GM23338 (cell line): Measurements from ENCODE around the gene RPL7A. TPM values are rescaled to one million over a fixed set of nuclear protein-coding genes. Genes with fewer than 3 reads are reported as not detected.

Source experiments
- ATAC-seq: fragments of 200-7000 bp; cut with Tn5 transposase; 3 replicates; pipeline ENCODE4 v1.9.1; 2020
- DNase-seq: peaks from one replicate; pipeline ENCODE4 v3.0.0-alpha.2; 2015; ENCODE audit warnings: low spot score
- H2AFZ ChIP-seq: fragments of 200-600 bp; sonication (generic); 2 replicates; pipeline ENCODE4 v1.8.0; 2016; ENCODE audit warnings: antibody characterized with exemption, mild to moderate bottlenecking, moderate library complexity
- H3F3A ChIP-seq: fragments of 200-600 bp; sonication (generic); replicated peaks from 2 replicates; pipeline ENCODE4 v1.8.0; 2017; ENCODE audit warnings: antibody characterized with exemption, mixed run types, low read depth
- H3K27ac ChIP-seq: fragments of 200-600 bp; sonication (generic); 2 replicates; pipeline ENCODE4 v1.6.1; 2016; ENCODE audit warnings: low read depth
- H3K27me3 ChIP-seq: fragments of 200-600 bp; sonication (generic); 2 replicates; pipeline ENCODE4 v1.8.0; 2016; ENCODE audit warnings: mild to moderate bottlenecking, mixed run types, moderate library complexity; ENCODE audit not compliant: insufficient read depth
- H3K36me3 ChIP-seq: fragments of 200-600 bp; sonication (generic); 2 replicates; pipeline ENCODE4 v1.8.0; 2016; ENCODE audit warnings: mild to moderate bottlenecking; ENCODE audit not compliant: insufficient read depth
- H3K4me1 ChIP-seq: fragments of 200-600 bp; sonication (generic); 2 replicates; pipeline ENCODE4 v1.8.0; 2016; ENCODE audit warnings: mild to moderate bottlenecking, moderate library complexity; ENCODE audit not compliant: insufficient read depth
- H3K4me2 ChIP-seq: fragments of 200-600 bp; sonication (generic); 2 replicates; pipeline ENCODE4 v1.7.1; 2017; ENCODE audit warnings: mixed run types
- H3K4me3 ChIP-seq: fragments of 200-600 bp; sonication (generic); 2 replicates; pipeline ENCODE4 v1.6.1; 2016; ENCODE audit warnings: mixed run types
- H3K79me2 ChIP-seq: fragments of 200-600 bp; sonication (generic); replicated peaks from 2 replicates; pipeline ENCODE4 v1.8.0; 2017; ENCODE audit warnings: mild to moderate bottlenecking; ENCODE audit not compliant: insufficient read depth
- H3K9me2 ChIP-seq: fragments of 200-600 bp; sonication (generic); 2 replicates; pipeline ENCODE4 v1.8.0; 2017; ENCODE audit not compliant: insufficient read depth
- H4K20me1 ChIP-seq: fragments of 200-600 bp; sonication (generic); replicated peaks from 2 replicates; pipeline ENCODE4 v1.8.0; 2017; ENCODE audit warnings: mild to moderate bottlenecking; ENCODE audit not compliant: insufficient read depth
- H3K27ac Mint-ChIP-seq: 2 replicates; pipeline ENCODE4 v1.8.0; 2020; ENCODE audit warnings: inconsistent platforms, mild to moderate bottlenecking, moderate library complexity, mixed read lengths
- H3K27me3 Mint-ChIP-seq: 3 replicates; pipeline ENCODE4 v1.8.0; 2022; ENCODE audit warnings: low read depth, mild to moderate bottlenecking, moderate library complexity, mixed read lengths, inconsistent platforms; ENCODE audit not compliant: insufficient read depth, poor library complexity
- H3K36me3 Mint-ChIP-seq: 3 replicates; pipeline ENCODE4 v1.8.0; 2021; ENCODE audit warnings: low read depth, mild to moderate bottlenecking, inconsistent platforms, moderate library complexity, mixed read lengths
- H3K4me1 Mint-ChIP-seq: 3 replicates; pipeline ENCODE4 v1.8.0; 2020; ENCODE audit warnings: mild to moderate bottlenecking, inconsistent platforms, mixed read lengths
- H3K4me3 Mint-ChIP-seq: 3 replicates; pipeline ENCODE4 v1.8.0; 2021; ENCODE audit warnings: moderate library complexity, mild to moderate bottlenecking, inconsistent platforms, mixed read lengths
- H3K9me3 Mint-ChIP-seq: 3 replicates; pipeline ENCODE4 v1.8.0; 2020; ENCODE audit warnings: moderate library complexity, mild to moderate bottlenecking, inconsistent platforms, mixed read lengths
- CTCF ChIP-seq, 2 experiments: fragments of 200-600 bp in 1 of 2; sonication (generic) in 1 of 2; conservative IDR thresholded peaks; 2 replicates each; pipeline versions ENCODE4 v1.5.1 to v1.6.1; 2016 to 2017; ENCODE audit warnings: antibody characterized with exemption in 2 of 2, low read depth in 2 of 2, mild to moderate bottlenecking in 2 of 2, moderate library complexity in 1 of 2
- ETS1 ChIP-seq: IDR thresholded peaks from 2 replicates; pipeline ENCODE4 v1.6.1; 2016; ENCODE audit warnings: antibody characterized with exemption
- EZH2phosphoT487 ChIP-seq: fragments of 200-600 bp; sonication (generic); IDR thresholded peaks from one replicate; pipeline ENCODE4 v1.8.1; 2018; ENCODE audit warnings: antibody characterized with exemption; ENCODE audit not compliant: unreplicated experiment
- JUNB ChIP-seq: IDR thresholded peaks from one replicate; pipeline ENCODE4 v1.6.1; 2016; ENCODE audit warnings: antibody characterized with exemption; ENCODE audit not compliant: unreplicated experiment
- NANOG ChIP-seq: IDR thresholded peaks from 2 replicates; pipeline ENCODE4 v1.6.1; 2016; ENCODE audit warnings: antibody characterized with exemption, borderline replicate concordance
- POLR2AphosphoS5 ChIP-seq: IDR thresholded peaks from 2 replicates; pipeline ENCODE4 v1.6.1; 2016; ENCODE audit warnings: antibody characterized with exemption, low read depth
- REST ChIP-seq: IDR thresholded peaks from one replicate; pipeline ENCODE4 v1.6.1; 2018; ENCODE audit warnings: antibody characterized with exemption; ENCODE audit not compliant: unreplicated experiment
- STAT1 ChIP-seq: IDR thresholded peaks from one replicate; pipeline ENCODE4 v1.6.1; 2016; ENCODE audit warnings: antibody characterized with exemption; ENCODE audit not compliant: unreplicated experiment
- ZNF114 ChIP-seq: fragments of 250-450 bp; sonication (Bioruptor Pico); IDR thresholded peaks from 2 replicates; pipeline ENCODE4 v1.5.0; 2020; ENCODE audit warnings: mild to moderate bottlenecking, moderate library complexity
- ZNF331 ChIP-seq: fragments of 250-450 bp; sonication (Bioruptor Pico); IDR thresholded peaks from 2 replicates; pipeline ENCODE4 v1.5.0; 2020; ENCODE audit warnings: low read depth, mild to moderate bottlenecking, moderate library complexity
- ZNF462 ChIP-seq: fragments of 250-450 bp; sonication (Bioruptor Pico); IDR thresholded peaks from 2 replicates; pipeline ENCODE4 v1.5.0; 2020; ENCODE audit warnings: mild to moderate bottlenecking, moderate library complexity
- polyA plus RNA-seq: library from polyadenylated mRNA; unstranded; fragments of >200 nt; fragmentation: Nextera tagmentation; extraction: Ambion mirVana; gene quantifications from 2 replicates; pipeline ENCODE4 v1.2.1, GENCODE V29; 2016
- total RNA-seq: library from RNA; depleted of rRNA; stranded (reverse); fragments of >200 nt; shearing (Covaris generic); gene quantifications from 2 replicates; pipeline ENCODE4 v1.2.3, GENCODE V29; 2014

Gene RPL7A
- total and polyA plus RNA-seq, 2 experiments from 2014 or later, result 1,644 to 2,020 TPM

- TF ChIP-seq NANOG, result no peak
- TF ChIP-seq EZH2phosphoT487, result no peak
- no peak for TF ChIP-seq REST
Observed at GRCh38 chr9:133382507-133383141, 34.6 kb downstream of the RPL7A start (continued).

GRCh38 chr9:133383438-133383837 lies 35.4 kb downstream of the RPL7A start:
- Mint-ChIP-seq H3K4me3 (no peak overlapping the region), H3K27ac (no peak overlapping the region), H3K36me3 (no peaks in the 10 kb centered on the region), H3K9me3 (no peaks in the 10 kb centered on the region), H3K27me3 (peaks cover 5% of the 10 kb centered on the region), H3K4me1 (no peaks in the 10 kb centered on the region)
- ATAC-seq (no peak), DNase-seq (no peak)
- TF ChIP-seq JUNB (no peak), POLR2AphosphoS5 (no peak), STAT1 (no peak), NANOG (no peak), ZNF331 (no peak), CTCF (conservative IDR thresholded peaks at IDR 0.05; ENCODE audit: low read depth in 2 of 2) (no peak), ZNF114 (no peak), ETS1 (no peak), ZNF462 (no peak)
- Histone ChIP-seq H3K4me1 (no peaks in the 10 kb centered on the region), H3K27ac (no peak overlapping the region), H3F3A (no peaks in the 10 kb centered on the region), H4K20me1 (no peaks in the 10 kb centered on the region), H3K36me3 (no peaks in the 10 kb centered on the region), H3K9me2 (peaks cover 11% of the 10 kb centered on the region; the same call in 1 of the 2 replicates), H3K4me3 (no peak overlapping the region), H3K79me2 (no peaks in the 10 kb centered on the region), H2AFZ (no peak overlapping the region), H3K4me2 (no peak overlapping the region), H3K27me3 (no peaks in the 10 kb centered on the region)
